Erythroblast (primary cell): Measurements from ENCODE around the gene TEX38.

ENCODE experiments used
- GATA1 ChIP-seq: IDR thresholded peaks from 2 replicates; pipeline ENCODE4 v1.6.1; 2011; ENCODE audit warnings: low read depth, mild to moderate bottlenecking, control low read depth, low read length, moderate library complexity
- POLR2A ChIP-seq: IDR thresholded peaks from 2 replicates; pipeline ENCODE4 v1.6.1; 2011; ENCODE audit warnings: mild to moderate bottlenecking, low read length

GRCh38 chr1:46647611-46648010 lies 24.0 kb upstream of the TEX38 start:
- TF ChIP-seq POLR2A = no peak
- TF ChIP-seq GATA1 = no peak
